Stimulated activated CD4-positive, alpha-beta T cell treated with anti-CD3 and anti-CD28 coated beads, Interleukin-12 subunit alpha, Interleukin-12 subunit beta, amount 100 ng/mL, for 48 hours (primary cell): ENCODE results near the gene TEC.

Experiments used
- DNase-seq, 3 donors: peaks; one replicate each; pipeline ENCODE4 v3.0.0-alpha.2; 2020; ENCODE audit warnings: low read depth in 2 of 3, low spot score in 1 of 3

The TEC gene

DNA sequence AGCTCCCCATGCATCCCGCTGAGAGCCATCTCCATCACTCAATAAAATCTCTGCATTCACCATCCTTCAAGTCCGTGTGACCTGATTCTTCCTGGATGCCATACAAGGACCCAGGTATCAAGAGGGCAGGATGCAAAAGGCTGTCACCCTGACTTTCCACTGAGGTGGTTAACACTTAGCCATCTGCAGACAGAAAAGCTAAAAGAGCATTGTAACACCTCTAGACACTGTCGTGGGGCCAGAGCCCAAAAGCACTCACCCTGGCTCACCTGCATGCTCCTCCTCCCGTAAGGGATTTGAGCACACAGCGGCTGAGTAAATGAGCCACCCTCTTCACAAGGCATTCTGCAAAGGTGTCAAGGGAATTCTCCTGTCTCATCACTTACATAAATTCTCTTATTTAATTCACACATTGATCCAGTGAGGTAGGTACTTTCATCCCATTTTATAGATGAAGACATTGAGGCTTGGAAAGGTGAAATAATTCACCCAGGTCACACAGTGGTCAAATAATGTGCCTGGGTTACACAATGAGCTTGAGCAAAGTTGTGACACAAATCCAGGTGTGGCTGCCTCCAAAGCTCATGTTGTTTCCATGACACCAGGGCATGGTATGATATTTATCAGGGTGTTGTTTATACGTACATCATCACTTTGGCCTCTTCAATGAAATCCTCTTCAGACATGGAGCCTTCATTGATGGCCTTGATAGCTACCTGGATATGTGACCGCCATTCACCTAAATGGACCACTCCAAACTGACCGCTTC lies 183.6 kb downstream of the TEC start:
- DNase-seq, result no peak
